GM12892 (cell line): ENCODE measurements around the gene ZNF496.
"Not testable (repeated sequence)": the region's sequence is repeated elsewhere in the genome, so short reads cannot be mapped to it uniquely, and the experiment has no call there.

ENCODE experiments used
- DNase-seq: peaks from one replicate; pipeline ENCODE4 v3.0.0; 2011; ENCODE audit not compliant: insufficient read length
- FAIRE-seq: peaks from 2 replicates; lab custom pipeline; 2011; peaks lifted over from hg19 to GRCh38; lab: Jason Lieb, UNC
- POLR2A ChIP-seq: IDR thresholded peaks from 2 replicates; pipeline ENCODE4 v1.6.1; 2011; ENCODE audit warnings: low read depth, low read length, control low read depth
- POLR2AphosphoS5 ChIP-seq: IDR thresholded peaks from 2 replicates; pipeline ENCODE4 v1.6.1; 2011; ENCODE audit warnings: low read depth, low read length, control low read depth
- TAF1 ChIP-seq: IDR thresholded peaks from 2 replicates; pipeline ENCODE4 v1.6.1; 2011; ENCODE audit warnings: low read depth, mild to moderate bottlenecking, control low read depth, low read length, borderline replicate concordance

The ZNF496 gene

DNA sequence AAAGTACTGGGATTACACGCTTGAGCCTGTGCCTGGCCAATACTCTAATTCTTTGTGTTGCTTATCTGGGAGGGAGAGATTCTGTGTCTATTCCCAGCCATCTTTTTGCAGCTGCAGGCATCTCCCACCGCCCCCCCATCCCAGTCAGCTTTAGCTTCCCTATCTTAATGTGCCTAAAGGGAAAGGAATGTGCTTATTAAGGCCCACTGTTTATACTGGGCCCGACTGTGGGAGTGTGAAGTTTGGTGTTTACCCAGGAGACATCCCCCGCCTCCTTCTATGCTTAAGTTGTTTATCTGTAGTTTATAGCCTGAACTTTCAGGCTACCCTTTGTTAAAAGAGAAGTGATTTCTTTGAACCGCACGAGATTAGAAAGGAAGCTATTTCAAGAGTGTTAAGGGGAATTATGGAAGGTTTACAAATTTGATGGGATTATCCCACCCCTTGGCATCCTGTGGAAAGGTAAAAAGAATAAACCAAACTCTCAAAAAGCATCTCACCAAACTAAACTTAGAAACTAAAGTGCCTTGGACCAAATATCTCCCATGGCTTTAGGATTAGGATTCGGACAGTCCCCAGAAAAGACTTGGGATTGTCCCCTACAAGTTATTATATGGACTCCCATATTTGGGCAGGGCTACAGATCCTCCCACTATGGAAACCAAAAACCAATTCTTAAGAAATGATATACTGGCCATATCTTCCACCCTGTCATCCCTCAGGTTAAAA is 25.5 kb upstream of the ZNF496 start:
- no peak for TF ChIP-seq POLR2A
- TF ChIP-seq POLR2AphosphoS5, result no peak
- TF ChIP-seq TAF1, result no peak
- DNase-seq (no peak), FAIRE-seq (no peak)

GRCh38 chr1:247355160-247355559 is 23.5 kb upstream of the ZNF496 start:
- not testable (repeated sequence) for DNase-seq, FAIRE-seq

- DNase-seq (no peak), FAIRE-seq (no peak)
- TF ChIP-seq POLR2A, result no peak
- TF ChIP-seq TAF1, result no peak
- TF ChIP-seq POLR2AphosphoS5, result no peak
These were observed 20.5 kb upstream of the ZNF496 start for GRCh38 chr1:247352175-247352574.

- FAIRE-seq (no peak), DNase-seq (no peak)
- TF ChIP-seq TAF1 (no peak), POLR2A (no peak), POLR2AphosphoS5 (no peak)
These were observed 18.9 kb upstream of the ZNF496 start for GRCh38 chr1:247350587-247350986.

- no peak for TF ChIP-seq POLR2AphosphoS5
- DNase-seq, result no peak
- no peak for FAIRE-seq
These were observed 16.0 kb upstream of the ZNF496 start for GRCh38 chr1:247347477-247348222.

- FAIRE-seq (no peak), DNase-seq (no peak)
- TF ChIP-seq POLR2A, result no peak
- no peak for TF ChIP-seq POLR2AphosphoS5
- TF ChIP-seq TAF1, result no peak
These were observed 14.2 kb upstream of the ZNF496 start for GRCh38 chr1:247345881-247346280.

GRCh38 chr1:247343801-247344200 is 12.1 kb upstream of the ZNF496 start:
- TF ChIP-seq POLR2A (no peak), POLR2AphosphoS5 (no peak)
- no peak for FAIRE-seq
- DNase-seq, result no peak

DNA sequence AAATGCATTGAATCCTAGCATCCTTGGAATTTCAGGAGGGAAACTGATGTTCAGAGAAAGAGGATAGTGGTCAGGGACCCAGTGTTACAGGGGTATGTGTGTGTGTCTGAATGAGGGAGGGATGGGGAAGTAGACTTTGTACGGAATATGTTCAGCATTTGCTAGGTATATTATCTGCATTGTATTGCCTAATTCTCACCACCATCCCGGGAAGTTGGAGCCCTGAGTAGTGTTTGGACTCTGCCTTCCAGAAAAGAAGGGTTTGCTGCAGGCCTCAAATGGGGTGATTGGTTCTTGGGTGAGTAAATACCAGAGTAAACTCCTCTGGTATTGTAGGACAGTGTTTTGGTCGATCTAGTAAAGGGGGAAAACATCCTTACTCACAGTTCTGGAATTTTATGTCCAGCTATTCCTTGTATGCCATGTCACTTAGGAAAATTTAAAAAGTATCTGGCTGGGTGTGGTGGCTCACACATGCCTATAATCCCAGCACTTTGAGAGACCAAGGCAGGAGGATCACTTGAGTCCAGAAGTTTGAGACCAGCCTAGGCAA is 7.1 kb upstream of the ZNF496 start:
- DNase-seq, result no peak
- no peak for FAIRE-seq
- TF ChIP-seq POLR2A, result no peak

DNA sequence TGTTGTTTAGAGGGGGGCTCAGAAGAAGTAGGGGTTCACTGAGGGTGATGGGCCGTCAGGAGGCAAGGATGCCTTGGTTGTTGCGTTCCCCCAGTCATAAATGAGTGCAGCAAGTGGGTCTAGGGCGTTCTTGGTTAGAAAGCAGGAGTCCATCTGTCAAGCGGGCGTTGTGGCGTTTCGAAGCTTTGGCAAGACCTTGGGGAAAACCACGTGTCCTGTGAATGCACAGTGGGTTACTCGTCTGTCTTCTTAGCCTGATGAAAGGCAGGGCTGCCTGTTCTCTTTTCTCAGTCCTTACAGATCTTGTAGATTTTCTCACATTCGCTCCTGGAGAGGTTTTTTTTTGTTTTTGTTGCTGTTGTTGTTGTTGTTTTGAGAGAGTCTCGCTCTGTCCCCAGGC is 6.3 kb upstream of the ZNF496 start:
- DNase-seq (no peak), FAIRE-seq (no peak)
- TF ChIP-seq POLR2AphosphoS5 (no peak), POLR2A (no peak), TAF1 (no peak)

DNA sequence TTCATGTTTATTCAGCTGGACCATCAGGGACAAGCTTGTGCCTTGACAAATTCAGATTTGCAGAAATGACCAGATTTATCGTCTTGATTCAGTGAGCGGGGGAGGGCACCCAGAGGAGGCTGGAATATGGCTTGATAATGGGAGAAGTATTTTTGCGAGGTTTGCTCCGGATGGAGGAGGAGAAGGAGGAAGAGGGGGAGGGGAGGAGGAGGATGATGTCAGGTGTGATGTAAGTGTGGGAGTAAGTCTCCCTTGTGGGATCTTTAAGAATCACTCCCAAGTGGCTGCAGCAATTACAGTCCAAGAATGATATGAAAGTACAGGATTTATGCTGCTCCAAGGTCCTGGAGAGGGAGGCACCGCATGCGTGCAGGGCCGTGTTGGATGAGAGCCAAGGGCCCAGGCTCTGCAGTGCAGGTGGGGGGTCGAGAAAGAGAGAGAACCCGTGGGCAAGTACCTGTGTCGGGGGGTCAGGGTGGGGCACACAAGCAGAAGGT is 5.6 kb upstream of the ZNF496 start:
- no peak for FAIRE-seq
- DNase-seq, result no peak
- TF ChIP-seq POLR2A (no peak), POLR2AphosphoS5 (no peak), TAF1 (no peak)

GRCh38 chr1:247336390-247336789 is 4.7 kb upstream of the ZNF496 start:
- DNase-seq (no peak), FAIRE-seq (no peak)
- TF ChIP-seq TAF1 (no peak), POLR2A (no peak), POLR2AphosphoS5 (no peak)

DNA sequence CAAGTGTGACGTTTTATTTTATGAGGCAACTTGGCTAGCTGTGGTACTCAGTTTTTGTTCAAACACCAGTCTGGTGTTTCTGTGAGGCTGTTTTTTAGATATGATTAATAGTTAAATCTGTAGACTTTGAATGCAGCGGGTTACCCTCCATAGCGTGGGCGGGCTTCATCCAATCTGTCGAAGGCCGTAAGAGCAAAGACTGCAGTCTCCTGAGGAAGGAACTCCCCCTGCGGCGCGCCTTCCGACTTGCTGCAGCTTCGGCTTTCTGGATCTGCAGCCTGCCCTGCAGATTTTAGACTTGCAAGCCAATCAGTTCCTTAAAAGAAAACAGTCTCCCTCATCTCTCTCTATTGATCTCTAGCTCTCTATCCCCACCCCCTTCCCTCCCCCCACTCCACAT is 4.2 kb upstream of the ZNF496 start:
- DNase-seq (no peak), FAIRE-seq (no peak)
- TF ChIP-seq POLR2AphosphoS5 (no peak), POLR2A (no peak), TAF1 (no peak)
